Stimulated activated CD4-positive, alpha-beta T cell treated with anti-CD3 and anti-CD28 coated beads, Interleukin-4, amount 100 ng/mL, for 48 hours (primary cell): ENCODE results near the gene TBC1D8.
"Not testable (repeated sequence)": the region's sequence is repeated elsewhere in the genome, so short reads cannot be mapped to it uniquely, and the experiment has no call there.

ENCODE experiments used
- DNase-seq, 2 donors: peaks; one replicate each; pipeline ENCODE4 v3.0.0-alpha.2; 2020; ENCODE audit warnings: low read depth in 2 of 2

Gene TBC1D8

GRCh38 chr2:101064505-101064867, 86.7 kb downstream of the TBC1D8 start:
- no peak for DNase-seq

GRCh38 chr2:101064125-101064502, 87.1 kb downstream of the TBC1D8 start:
- DNase-seq, result no peak

DNA sequence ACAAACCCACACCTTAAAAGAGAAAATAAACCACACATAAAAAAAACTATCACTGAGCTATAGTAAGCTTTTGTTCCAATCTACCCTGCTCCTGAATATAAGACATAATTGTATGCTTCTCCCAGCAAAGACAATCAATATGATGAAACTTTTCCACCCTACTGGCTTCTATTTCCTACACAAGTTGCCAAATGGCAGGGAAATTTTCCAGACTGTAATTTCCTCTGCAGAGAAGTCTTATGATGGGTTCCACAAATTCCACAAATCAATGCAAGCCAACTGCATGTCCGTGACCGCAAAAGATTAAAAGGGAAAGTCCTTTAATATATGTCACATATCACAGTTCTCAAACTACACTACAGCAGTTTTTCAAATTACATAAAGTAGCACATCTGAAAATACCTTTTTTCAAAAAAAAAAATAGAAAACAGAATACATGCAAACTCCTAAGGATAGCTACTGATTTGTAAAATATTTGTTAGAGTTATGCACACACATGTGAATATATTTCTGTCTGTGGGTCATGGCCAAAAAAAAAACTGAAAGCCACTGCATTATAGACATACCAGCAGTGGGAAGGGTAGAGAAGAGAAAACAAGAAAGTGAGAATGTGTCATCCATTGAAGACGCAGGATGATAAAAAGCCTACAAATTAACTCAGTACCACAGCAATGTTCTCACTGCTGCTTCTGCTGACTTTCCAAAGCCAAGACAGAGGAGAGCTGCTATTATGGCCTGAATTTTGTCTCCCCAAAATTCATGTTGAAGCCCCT, 87.6 kb downstream of the TBC1D8 start:
- no peak for DNase-seq

GRCh38 chr2:101058386-101058785, 92.8 kb downstream of the TBC1D8 start:
- DNase-seq, result no peak

GRCh38 chr2:101057051-101057933, 93.9 kb downstream of the TBC1D8 start:
- no peak for DNase-seq

GRCh38 chr2:101053117-101053516, 98.1 kb downstream of the TBC1D8 start:
- no peak for DNase-seq

- no peak for DNase-seq
Observed at GRCh38 chr2:101052147-101052546, 99.0 kb downstream of the TBC1D8 start.

- not testable (repeated sequence) for DNase-seq
Observed at GRCh38 chr2:101050886-101051285, 100.3 kb downstream of the TBC1D8 start.

- DNase-seq, result no peak
Observed at GRCh38 chr2:101048756-101049155, 102.4 kb downstream of the TBC1D8 start.

- no peak for DNase-seq
Observed at GRCh38 chr2:101047774-101048173, 103.4 kb downstream of the TBC1D8 start.

DNA sequence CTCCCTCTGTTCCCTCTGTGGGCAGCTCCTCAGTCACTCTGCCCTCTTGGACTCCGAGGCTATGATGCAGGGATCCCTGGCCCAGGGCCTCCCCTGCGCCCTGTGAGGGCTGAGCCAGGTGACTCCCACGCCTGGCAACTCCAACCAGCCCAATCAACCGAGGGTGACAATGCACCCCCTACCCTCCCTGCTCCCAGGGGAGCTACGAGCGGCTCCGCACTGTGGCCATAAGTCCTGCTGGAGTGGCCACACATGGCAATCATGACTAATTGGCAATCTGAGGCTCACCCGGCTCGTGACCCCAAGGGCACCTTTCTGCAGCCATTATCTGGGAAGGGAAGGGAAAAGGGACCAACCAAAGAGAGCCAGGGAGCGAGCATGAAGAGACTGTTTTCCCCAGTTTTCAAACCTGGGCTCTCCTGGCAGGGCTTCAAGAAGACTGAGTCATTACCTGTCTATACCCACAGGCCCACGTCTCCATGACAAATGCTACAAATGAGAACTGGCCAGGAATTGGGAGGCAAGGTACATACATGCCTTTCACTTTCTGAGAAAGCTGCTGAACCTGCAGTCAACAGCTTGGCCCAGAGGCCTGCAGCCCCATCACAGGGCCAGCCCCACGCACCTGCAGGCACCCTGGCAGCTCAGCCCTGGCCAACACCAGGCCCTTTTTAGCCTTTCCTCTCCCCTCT, 104.0 kb downstream of the TBC1D8 start:
- no peak for DNase-seq

GRCh38 chr2:101045330-101045729, 105.9 kb downstream of the TBC1D8 start:
- DNase-seq, result no peak

- DNase-seq, result no peak
Observed at GRCh38 chr2:101041413-101041812, 109.8 kb downstream of the TBC1D8 start.

GRCh38 chr2:101040761-101041160, 110.4 kb downstream of the TBC1D8 start:
- no peak for DNase-seq

- no peak for DNase-seq
Observed at GRCh38 chr2:101040072-101040471, 111.1 kb downstream of the TBC1D8 start.

DNA sequence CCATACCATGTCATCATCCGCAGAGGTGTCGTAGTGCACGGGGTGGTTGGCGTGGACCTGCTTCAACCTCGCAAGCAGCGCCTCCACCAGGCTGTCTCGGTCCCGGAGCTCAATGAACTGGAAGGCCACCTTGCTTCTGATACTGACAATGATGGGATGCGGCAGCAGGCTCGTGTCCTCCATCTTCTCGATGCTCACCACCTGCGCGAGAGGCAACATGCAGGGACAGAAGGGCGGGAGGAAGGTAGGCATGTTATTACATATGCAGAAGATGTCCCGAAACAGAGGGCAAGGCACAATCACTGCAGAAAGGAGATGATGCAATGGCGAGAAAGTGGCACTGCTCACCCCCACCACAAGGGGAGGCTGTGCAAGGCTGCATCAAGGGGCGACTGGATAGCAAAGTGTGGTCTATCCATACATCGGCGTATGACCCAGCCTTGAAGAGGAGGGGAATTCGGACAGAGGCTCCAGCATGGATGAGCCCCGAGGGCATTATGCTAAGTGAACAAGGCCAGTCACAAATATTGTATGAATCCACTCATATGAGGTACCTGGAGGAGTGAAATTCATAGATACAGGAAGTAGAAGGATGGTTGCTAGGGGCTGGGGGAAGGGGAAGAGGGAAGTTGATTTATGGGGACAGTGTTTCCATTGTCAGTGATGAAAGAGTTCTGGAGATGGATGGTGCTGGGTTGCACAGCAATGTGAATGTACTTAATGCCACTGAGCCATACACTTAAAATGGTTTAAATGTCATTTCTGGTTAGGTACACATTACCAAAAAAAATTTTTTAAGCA, 112.5 kb downstream of the TBC1D8 start:
- DNase-seq, result peak; percentile 4 to 13

GRCh38 chr2:101037161-101037755, 113.9 kb downstream of the TBC1D8 start:
- no peak for DNase-seq

DNA sequence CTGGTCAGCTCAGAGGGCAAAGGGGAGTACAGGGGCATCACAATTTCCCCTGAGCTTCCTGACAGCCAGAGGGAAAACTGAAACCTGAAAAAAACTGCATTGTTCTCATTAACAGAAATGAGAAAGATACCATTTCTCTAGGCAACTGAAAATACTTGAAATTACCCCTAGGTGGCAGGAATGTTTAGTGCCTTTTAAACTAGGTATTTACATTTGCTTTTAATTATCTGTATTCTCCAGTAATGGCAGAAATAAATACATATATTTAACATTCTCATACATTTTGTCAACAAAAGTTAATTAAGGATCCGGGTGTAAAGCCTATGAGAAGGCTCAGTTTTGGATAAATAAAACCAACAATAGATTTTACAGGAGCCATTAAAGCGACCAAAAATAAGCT, 114.6 kb downstream of the TBC1D8 start:
- no peak for DNase-seq

GRCh38 chr2:101032084-101032776, 119.0 kb downstream of the TBC1D8 start:
- DNase-seq, result no peak

GRCh38 chr2:101030866-101031554, 120.2 kb downstream of the TBC1D8 start:
- DNase-seq, result no peak
